Neutrophil (primary cell): Measurements from ENCODE around the gene CPT1B.
"Not testable (repeated sequence)": the region's sequence is repeated elsewhere in the genome, so short reads cannot be mapped to it uniquely, and the experiment has no call there.

ENCODE experiments used
- H3K27ac ChIP-seq: fragments of 200-600 bp; sonication (generic); 2 replicates; pipeline ENCODE4 v1.5.1; 2016; ENCODE audit warnings: mild to moderate bottlenecking, moderate library complexity
- H3K27me3 ChIP-seq: fragments of 200-600 bp; sonication (generic); 2 replicates; pipeline ENCODE4 v1.6.0; 2016; ENCODE audit warnings: mild to moderate bottlenecking
- H3K36me3 ChIP-seq: fragments of 200-600 bp; sonication (generic); 2 replicates; pipeline ENCODE4 v1.5.1; 2017
- H3K4me1 ChIP-seq, 2 experiments: fragments of 200-600 bp in 1 of 2; sonication (generic) in 1 of 2; 1 replicate in 1 of 2; 2 replicates in 1 of 2; pipeline versions ENCODE4 v1.5.1 to v1.6.1; 2013 to 2016; ENCODE audit warnings: low read depth in 1 of 2, low read length in 1 of 2, mild to moderate bottlenecking in 1 of 2, moderate library complexity in 1 of 2; ENCODE audit not compliant: control insufficient read depth in 1 of 2, insufficient read depth in 1 of 2
- H3K4me3 ChIP-seq, 2 experiments: fragments of 200-600 bp in 1 of 2; sonication (generic) in 1 of 2; 1 replicate in 1 of 2; 2 replicates in 1 of 2; pipeline ENCODE4 v1.5.1; 2013 to 2016; ENCODE audit warnings: low read depth in 1 of 2, low read length in 1 of 2, mild to moderate bottlenecking in 1 of 2, moderate library complexity in 1 of 2
- H3K9me3 ChIP-seq: fragments of 200-600 bp; sonication (generic); 2 replicates; pipeline ENCODE4 v1.5.1; 2016
- TF ChIP-seq, protein P1 (sequence below): fragments of 200-600 bp; sonication (generic); IDR thresholded peaks from 2 replicates; pipeline ENCODE4 v1.5.1; 2016; ENCODE audit warnings: antibody characterized with exemption

Gene CPT1B

DNA sequence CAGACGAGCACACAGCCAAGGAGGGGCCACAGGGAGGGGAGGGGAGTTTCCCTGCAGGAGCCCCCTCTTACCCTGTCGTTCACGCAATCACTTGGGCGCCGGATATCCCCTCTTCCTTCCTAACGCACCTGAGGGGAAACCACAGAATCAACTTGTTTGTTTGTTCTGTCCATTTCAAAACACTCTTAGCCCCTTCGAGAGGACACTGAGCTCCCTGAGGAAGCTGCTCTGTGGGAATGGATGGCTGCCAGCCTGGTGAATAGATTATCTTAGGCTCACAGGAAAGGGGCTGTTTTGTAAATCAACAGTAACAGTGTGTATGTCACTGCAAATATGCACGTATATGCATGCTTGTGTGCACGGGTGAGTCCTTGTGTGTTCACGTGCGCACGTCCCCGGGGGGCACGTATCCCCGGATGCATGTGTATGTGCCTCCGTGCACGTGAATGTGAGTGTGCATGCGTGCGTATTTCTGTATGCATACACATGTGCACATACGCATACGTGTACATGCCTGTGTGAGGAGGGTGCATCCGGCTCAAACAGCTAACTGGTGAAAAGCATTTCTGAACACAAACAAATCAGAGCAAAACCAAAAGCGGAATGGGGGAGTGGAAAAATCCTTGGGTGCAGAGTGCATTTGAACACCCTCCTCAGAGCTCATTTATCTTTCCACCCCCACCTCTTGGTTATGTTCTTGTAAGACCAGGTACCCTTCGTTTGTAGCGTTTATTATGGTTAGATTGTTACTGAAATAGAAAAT, 42.5 kb upstream of the CPT1B start:
- Histone ChIP-seq H3K9me3 (no peaks in the 10 kb centered on the region), H3K27ac (peak overlapping the region; percentile 98), H3K4me3 (peak overlapping the region; percentile 46 to 53), H3K36me3 (peaks cover 17% of the 10 kb centered on the region), H3K4me1 (peaks cover 36 to 37% of the 10 kb centered on the region in 2 experiments), H3K27me3 (peaks cover 6% of the 10 kb centered on the region)
- TF ChIP-seq, protein P1, sequence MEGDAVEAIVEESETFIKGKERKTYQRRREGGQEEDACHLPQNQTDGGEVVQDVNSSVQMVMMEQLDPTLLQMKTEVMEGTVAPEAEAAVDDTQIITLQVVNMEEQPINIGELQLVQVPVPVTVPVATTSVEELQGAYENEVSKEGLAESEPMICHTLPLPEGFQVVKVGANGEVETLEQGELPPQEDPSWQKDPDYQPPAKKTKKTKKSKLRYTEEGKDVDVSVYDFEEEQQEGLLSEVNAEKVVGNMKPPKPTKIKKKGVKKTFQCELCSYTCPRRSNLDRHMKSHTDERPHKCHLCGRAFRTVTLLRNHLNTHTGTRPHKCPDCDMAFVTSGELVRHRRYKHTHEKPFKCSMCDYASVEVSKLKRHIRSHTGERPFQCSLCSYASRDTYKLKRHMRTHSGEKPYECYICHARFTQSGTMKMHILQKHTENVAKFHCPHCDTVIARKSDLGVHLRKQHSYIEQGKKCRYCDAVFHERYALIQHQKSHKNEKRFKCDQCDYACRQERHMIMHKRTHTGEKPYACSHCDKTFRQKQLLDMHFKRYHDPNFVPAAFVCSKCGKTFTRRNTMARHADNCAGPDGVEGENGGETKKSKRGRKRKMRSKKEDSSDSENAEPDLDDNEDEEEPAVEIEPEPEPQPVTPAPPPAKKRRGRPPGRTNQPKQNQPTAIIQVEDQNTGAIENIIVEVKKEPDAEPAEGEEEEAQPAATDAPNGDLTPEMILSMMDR, result peak; percentile 84

DNA sequence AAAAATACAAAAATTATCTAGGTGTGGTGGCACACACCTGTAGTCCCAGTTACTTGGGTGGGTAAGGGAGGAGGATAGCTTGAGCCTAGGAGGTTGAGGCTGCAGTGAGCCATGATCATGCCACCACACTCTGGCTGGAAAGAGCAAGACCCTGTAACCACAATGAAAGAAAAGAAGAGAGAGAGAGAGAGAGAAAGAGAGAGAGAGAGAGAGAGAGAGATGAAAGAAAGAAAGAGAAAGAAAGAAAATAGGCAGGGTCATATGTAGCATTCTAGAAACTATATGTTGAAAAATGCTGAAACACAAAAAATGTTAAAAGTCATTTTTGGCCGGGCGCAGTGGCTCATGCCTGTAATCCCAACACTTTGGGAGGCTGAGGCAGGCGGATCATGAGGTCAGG, 36.1 kb upstream of the CPT1B start:
- H3K4me3 ChIP-seq, H3K9me3 ChIP-seq, H3K36me3 ChIP-seq, H3K27ac ChIP-seq, H3K4me1 ChIP-seq: not testable (repeated sequence)
- H3K27me3 ChIP-seq, result peaks cover 61% of the 10 kb centered on the region

DNA sequence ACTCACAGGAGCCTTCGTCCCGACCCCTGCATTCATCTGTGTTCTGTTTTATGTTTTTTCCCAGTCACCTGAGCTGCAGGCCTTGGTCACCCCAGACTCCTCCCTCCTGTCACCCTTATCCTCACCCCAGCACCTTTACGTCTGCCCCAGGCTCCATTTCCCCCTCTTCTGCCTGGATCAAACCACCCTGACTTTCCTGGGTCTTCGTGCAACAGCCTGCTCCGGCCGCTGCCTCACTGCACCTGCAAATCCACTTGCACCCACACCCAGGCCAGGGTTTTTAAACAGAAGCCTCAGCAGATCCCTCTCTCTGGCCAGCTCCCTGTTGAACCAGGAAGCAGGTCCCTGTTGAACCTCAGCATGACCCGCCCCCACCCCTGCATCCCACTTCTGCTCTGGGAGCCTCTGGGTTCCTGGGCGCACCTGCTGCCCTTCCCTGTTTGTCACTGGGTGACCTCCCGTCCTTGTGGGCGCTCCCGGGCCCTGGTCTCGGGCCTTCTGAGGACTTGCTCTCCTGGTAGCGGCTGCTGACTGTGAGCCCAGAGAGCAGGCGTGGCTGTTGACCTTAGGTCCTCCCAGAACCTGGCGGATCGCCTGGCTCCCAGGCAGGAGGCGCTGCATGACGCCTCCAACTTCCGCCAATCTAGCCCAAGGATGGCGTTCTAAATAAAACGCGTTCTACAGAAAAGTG, 35.2 kb upstream of the CPT1B start:
- H3K27ac ChIP-seq, result no peak overlapping the region
- H3K36me3 ChIP-seq, result no peaks in the 10 kb centered on the region
- H3K27me3 ChIP-seq, result peaks cover 69% of the 10 kb centered on the region
- H3K4me1 ChIP-seq, result peaks cover 0 to 3% of the 10 kb centered on the region in 2 experiments
- H3K4me3 ChIP-seq, result no peak overlapping the region
- no peaks in the 10 kb centered on the region for H3K9me3 ChIP-seq
- TF ChIP-seq, protein P1, result no peak

DNA sequence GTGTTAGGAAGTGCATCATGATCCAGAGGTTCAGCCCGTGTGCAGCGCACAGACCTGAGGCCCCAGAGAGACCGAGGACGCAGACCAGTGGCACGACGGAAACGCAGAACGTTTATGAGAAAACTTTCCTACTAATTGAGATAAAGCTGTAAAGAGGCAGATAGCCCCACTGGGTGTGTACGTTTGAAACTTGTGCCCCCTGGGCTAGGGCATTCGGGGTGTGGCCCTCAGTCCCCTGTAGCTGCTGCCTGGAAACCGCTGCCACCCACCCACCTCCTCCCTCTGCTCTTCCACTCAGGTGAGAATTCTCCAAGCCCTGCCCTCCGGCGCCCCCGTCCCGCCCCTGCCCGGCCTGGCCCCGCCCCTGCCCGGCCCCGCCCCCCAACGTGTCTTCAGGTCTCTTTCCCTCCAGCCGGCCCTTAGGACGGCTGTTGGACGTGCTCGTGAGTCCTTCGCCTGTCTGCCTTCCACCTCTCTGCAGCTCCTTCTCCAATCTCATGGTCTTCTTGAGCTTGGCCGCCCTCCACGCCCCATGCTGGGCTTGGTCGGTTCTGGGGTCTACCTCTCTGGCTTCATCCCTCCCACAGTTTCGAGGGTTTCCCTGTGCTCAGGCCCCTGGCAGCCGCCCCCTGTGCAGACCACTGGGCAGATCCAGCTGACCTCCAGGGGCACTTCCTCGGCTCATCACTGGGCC, 34.4 kb upstream of the CPT1B start:
- TF ChIP-seq, protein P1, result no peak
- Histone ChIP-seq H3K27me3 (peaks cover 77% of the 10 kb centered on the region), H3K27ac (no peak overlapping the region), H3K4me3 (no peak overlapping the region), H3K4me1 (peaks cover 0 to 3% of the 10 kb centered on the region in 2 experiments), H3K36me3 (no peaks in the 10 kb centered on the region), H3K9me3 (no peaks in the 10 kb centered on the region)

DNA sequence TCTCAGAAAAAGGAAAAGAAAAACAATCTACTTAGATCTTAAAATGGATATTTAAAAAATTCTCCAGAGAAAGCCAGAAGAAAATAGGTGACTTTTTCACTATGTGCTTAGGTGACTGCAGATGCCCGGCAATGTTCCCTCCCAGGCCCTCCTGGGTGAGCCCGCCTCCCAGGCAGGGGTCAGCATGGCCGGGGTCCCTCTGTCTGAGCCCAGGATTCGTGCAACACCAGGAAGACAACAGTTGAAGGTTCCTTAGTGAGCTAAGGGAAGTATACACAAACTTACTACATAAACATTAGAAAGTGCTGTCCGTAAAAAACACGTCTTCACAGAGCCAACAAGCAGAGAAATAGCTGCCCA, 33.9 kb upstream of the CPT1B start:
- TF ChIP-seq, protein P1, result no peak
- Histone ChIP-seq H3K4me3 (no peak overlapping the region), H3K27ac (no peak overlapping the region), H3K27me3 (peaks cover 82% of the 10 kb centered on the region), H3K4me1 (peaks cover 0 to 3% of the 10 kb centered on the region in 2 experiments), H3K9me3 (no peaks in the 10 kb centered on the region), H3K36me3 (no peaks in the 10 kb centered on the region)
